ENCODE measurements around the gene B4GALNT2. TPM values are rescaled to one million over a fixed set of nuclear protein-coding genes. Genes with fewer than 3 reads are reported as not detected.

Gene B4GALNT2
- total RNA-seq, result under 0.01 TPM

GRCh38 chr17:49132699-49133364, at the start of gene B4GALNT2:
Gene B4GALNT2, plus strand, starts transcription at chr17:49132769. Its CDS starts 24 bp downstream, at chr17:49132793.

GRCh38 chr17:49210158-49211029, 77.8 kb downstream of the B4GALNT2 start, which contains the start of the genes ABI3 and GNGT2:
Gene ABI3, plus strand, starts transcription at chr17:49210707. Its CDS starts 18 bp downstream, at chr17:49210725.
Gene GNGT2, minus strand, starts transcription at chr17:49210574. Its CDS starts 3,152 bp downstream, at chr17:49207422.

Other genes starting within 250 kb of the B4GALNT2 start
- 73.1 TPM for gene ATP5MC1, start 240.0 kb upstream of the B4GALNT2 start, total RNA-seq
- gene UBE2Z, start 224.4 kb upstream of the B4GALNT2 start, total RNA-seq, result 66.7 TPM
- gene SNF8, start 187.9 kb upstream of the B4GALNT2 start, total RNA-seq, result 43.8 TPM
- gene GIP, start 164.2 kb upstream of the B4GALNT2 start, total RNA-seq, result not detected
- gene IGF2BP1, start 135.4 kb upstream of the B4GALNT2 start, total RNA-seq, result 2.8 TPM
- not detected for gene GNGT2, start 77.8 kb downstream of the B4GALNT2 start, total RNA-seq
- gene ABI3, start 77.9 kb downstream of the B4GALNT2 start, total RNA-seq, result 0.92 TPM
- gene PHOSPHO1, start 98.0 kb downstream of the B4GALNT2 start, total RNA-seq, result 2.5 TPM
- 36.7 TPM for gene ZNF652, start 229.5 kb downstream of the B4GALNT2 start, total RNA-seq